Ovary (tissue), 9 donors: ENCODE measurements around the gene DERL3. TPM values are rescaled to one million over a fixed set of nuclear protein-coding genes. Genes with fewer than 3 reads are reported as not detected.

Source experiments
- DNase-seq, 5 donors: peaks; one replicate each; pipeline ENCODE4 v3.0.0-alpha.2; 2019 to 2020
- H3K27ac ChIP-seq, 2 donors: fragments of 200-600 bp; one replicate each; pipeline versions ENCODE4 v1.5.1 to v1.8.0; 2019 to 2022
- H3K27me3 ChIP-seq: fragments of 200-600 bp; one replicate; pipeline ENCODE4 v1.8.0; 2022
- H3K36me3 ChIP-seq: fragments of 200-600 bp; sonication (generic); one replicate; pipeline ENCODE4 v1.5.1; 2019
- H3K4me1 ChIP-seq: one replicate; pipeline ENCODE4 v1.8.1; 2013; ENCODE audit warnings: mild to moderate bottlenecking, moderate library complexity; ENCODE audit not compliant: insufficient read depth
- H3K4me3 ChIP-seq: fragments of 200-600 bp; sonication (generic); one replicate; pipeline ENCODE4 v1.5.1; 2017
- H3K9me3 ChIP-seq, 2 donors: fragments of 200-600 bp in 1 of 2; sonication (generic) in 1 of 2; one replicate each; pipeline versions ENCODE4 v1.5.1 to v1.8.1; 2013 to 2019; ENCODE audit warnings: mild to moderate bottlenecking in 1 of 2, moderate library complexity in 1 of 2
- EP300 ChIP-seq: sonication (generic); formaldehyde crosslinking; IDR thresholded peaks from one replicate; pipeline ENCODE4 v1.6.1; 2017; ENCODE audit warnings: antibody characterized with exemption
- POLR2A ChIP-seq: fragments of 450-650 bp; IDR thresholded peaks from one replicate; pipeline ENCODE4 v1.6.1; 2017; ENCODE audit warnings: antibody characterized with exemption, mild to moderate bottlenecking, moderate library complexity
- WGBS, 3 donors: extraction: QIAGEN DNeasy Blood & Tissue Kit in 1 of 3; methylation state at CpG; one replicate each; pipeline versions ENCODE4 v1.1.5 to v1.1.7; 2013 to 2017; 5-methylcytosine and 5-hydroxymethylcytosine counted together
- intact Hi-C, 4 donors: fragments of 100-400 bp; cut with DNase I; formaldehyde crosslinking; loops; one replicate each; pipeline versions ENCODE4 v1.11.0 to v1.15.1; 2022 to 2023
- polyA plus RNA-seq, 2 donors: library from polyadenylated mRNA; stranded (reverse); fragments of 200-250 nt in 1 of 2; fragments of 350-450 nt in 1 of 2; fragmentation: Illumina TruSeq in 1 of 2; extraction: RNeasy Lipid Tissue Mini Kit (QIAGEN cat#74804) in 1 of 2; gene quantifications; one replicate each; pipeline ENCODE4 v1.2.3, GENCODE V29; 2013 to 2014
- total RNA-seq, 7 donors: library from RNA; depleted of rRNA in 2 of 7; stranded (reverse); fragments of >200 nt in 2 of 7; fragmentation: NEBNext Ultra II Directional in 3 of 7; extraction: Animal tissue kit (Norgen Biotek cat#: 25700) in 3 of 7; gene quantifications; one replicate each; pipeline versions ENCODE4 v1.1.0 to v1.2.4, GENCODE V29; 2016 to 2023
- TF ChIP-seq, protein P1 (sequence below), 3 donors: fragments of 450-650 bp in 2 of 3; fragments of 200-600 bp in 1 of 3; IDR thresholded peaks; one replicate each; pipeline versions ENCODE4 v1.5.1 to v1.8.0; 2016 to 2022; ENCODE audit warnings: antibody characterized with exemption in 3 of 3, mild to moderate bottlenecking in 1 of 3
- donor health status: DM: no; HTN: no; CAD: no; lungs with moderate emphysema.
- donor health status: DM: no; HTN: no; CAD: no.
- donor health status: Bipolar disorder and iron deficiency.
- donor health status: DM: yes; HTN: yes; CAD: no.
- donor health status: DM: no; HTN: no; CAD: no.
- donor health status: DM: yes; HTN: yes; CAD: no.

DERL3 gene
- total and polyA plus RNA-seq, 9 donors = 0.45 to 3.9 (median 1.8) TPM

- Histone ChIP-seq H3K9me3 (no peaks in the 10 kb centered on the region), H3K27me3 (no peaks in the 10 kb centered on the region), H3K4me1 (peaks cover 12% of the 10 kb centered on the region), H3K27ac (no peak overlapping the region), H3K36me3 (no peaks in the 10 kb centered on the region), H3K4me3 (peak overlapping the region; percentile 17)
- 58 to 64% (median 60%) methylated on average over 39 to 41 of the region's 41 CpGs for WGBS, 3 donors
- TF ChIP-seq, protein P1, sequence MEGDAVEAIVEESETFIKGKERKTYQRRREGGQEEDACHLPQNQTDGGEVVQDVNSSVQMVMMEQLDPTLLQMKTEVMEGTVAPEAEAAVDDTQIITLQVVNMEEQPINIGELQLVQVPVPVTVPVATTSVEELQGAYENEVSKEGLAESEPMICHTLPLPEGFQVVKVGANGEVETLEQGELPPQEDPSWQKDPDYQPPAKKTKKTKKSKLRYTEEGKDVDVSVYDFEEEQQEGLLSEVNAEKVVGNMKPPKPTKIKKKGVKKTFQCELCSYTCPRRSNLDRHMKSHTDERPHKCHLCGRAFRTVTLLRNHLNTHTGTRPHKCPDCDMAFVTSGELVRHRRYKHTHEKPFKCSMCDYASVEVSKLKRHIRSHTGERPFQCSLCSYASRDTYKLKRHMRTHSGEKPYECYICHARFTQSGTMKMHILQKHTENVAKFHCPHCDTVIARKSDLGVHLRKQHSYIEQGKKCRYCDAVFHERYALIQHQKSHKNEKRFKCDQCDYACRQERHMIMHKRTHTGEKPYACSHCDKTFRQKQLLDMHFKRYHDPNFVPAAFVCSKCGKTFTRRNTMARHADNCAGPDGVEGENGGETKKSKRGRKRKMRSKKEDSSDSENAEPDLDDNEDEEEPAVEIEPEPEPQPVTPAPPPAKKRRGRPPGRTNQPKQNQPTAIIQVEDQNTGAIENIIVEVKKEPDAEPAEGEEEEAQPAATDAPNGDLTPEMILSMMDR (IDR thresholded peaks at IDR 0.05) = no peak
- TF ChIP-seq EP300 = no peak
- no peak for TF ChIP-seq POLR2A
- peak in 1 of 5 donors; percentile 57 for DNase-seq
- intact Hi-C loops = no loop called here
These were observed 710 bp downstream of the DERL3 start for GRCh38 chr22:23837911-23838680.

DNA sequence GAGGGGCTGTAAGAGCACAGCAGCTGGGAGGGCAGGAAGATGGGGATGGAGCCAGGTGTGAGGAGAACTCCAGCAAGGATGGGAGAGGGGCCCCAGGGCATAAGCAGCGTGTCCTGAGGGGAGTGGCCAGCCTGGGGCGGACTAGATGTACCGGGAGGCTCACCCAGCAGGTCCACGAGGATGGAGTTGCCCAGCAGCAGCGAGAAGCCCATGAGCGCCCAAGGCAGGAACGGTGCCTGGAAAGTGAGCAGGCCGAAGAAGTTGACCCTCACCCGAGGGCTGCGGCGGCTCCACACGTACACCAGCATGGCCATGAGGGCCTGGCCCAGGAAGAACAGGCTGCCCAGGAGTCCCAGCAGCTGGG is 1.3 kb downstream of the DERL3 start:
- Histone ChIP-seq H3K4me3 (no peak overlapping the region), H3K27ac (no peak overlapping the region), H3K27me3 (no peaks in the 10 kb centered on the region), H3K36me3 (no peaks in the 10 kb centered on the region), H3K9me3 (no peaks in the 10 kb centered on the region), H3K4me1 (peaks cover 12% of the 10 kb centered on the region)
- TF ChIP-seq POLR2A (no peak), EP300 (no peak)
- TF ChIP-seq, protein P1 (IDR thresholded peaks at IDR 0.05) = no peak
- intact Hi-C loops = no loop called here
- WGBS, 3 donors = 82 to 89% (median 85%) methylated on average over 12 of the region's 12 CpGs
- DNase-seq = no peak

- DNase-seq = peak in 2 of 5 donors; percentile 16 to 41
- intact Hi-C loops = no loop called here
- no peaks in the 10 kb centered on the region for H3K36me3 ChIP-seq
- H3K4me3 ChIP-seq = no peak overlapping the region
- no peak for TF ChIP-seq EP300
- TF ChIP-seq, protein P1 (IDR thresholded peaks at IDR 0.05) = no peak
- TF ChIP-seq POLR2A = no peak
- H3K27ac ChIP-seq = peak overlapping the region; percentile 4 to 41
- H3K9me3 ChIP-seq = no peaks in the 10 kb centered on the region
- H3K4me1 ChIP-seq = peaks cover 12% of the 10 kb centered on the region
- WGBS, 3 donors = 64 to 75% (median 71%) methylated on average over 12 of the region's 12 CpGs
- H3K27me3 ChIP-seq = no peaks in the 10 kb centered on the region
These were observed 1.9 kb downstream of the DERL3 start for GRCh38 chr22:23836692-23837495.

DNA sequence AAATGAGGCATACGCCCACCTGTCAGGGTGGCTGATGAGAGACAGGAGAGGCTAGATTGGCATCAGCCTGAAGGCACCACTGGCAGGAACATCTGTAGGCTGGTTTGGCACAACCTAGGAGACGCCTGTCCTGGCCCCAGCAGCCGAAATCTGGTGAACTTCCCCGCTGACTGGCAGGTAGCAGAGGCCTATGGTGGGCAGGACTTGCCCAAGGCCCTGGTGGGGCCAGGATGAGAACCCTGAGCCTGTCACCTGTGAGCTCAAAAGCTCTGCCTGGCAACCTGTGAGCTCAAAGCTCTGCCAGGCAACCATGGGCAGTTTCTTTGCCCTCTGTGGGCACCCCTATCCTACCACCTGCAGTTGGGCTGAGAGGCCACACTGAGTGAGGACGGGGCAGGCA is 2.5 kb downstream of the DERL3 start:
- Histone ChIP-seq H3K36me3 (no peaks in the 10 kb centered on the region), H3K9me3 (no peaks in the 10 kb centered on the region), H3K27ac (peak overlapping the region; percentile 4 to 41), H3K4me1 (peaks cover 12% of the 10 kb centered on the region), H3K27me3 (no peaks in the 10 kb centered on the region), H3K4me3 (no peak overlapping the region)
- intact Hi-C loops = no loop called here
- peak in 2 of 5 donors; percentile 20 to 36 for DNase-seq
- WGBS, 3 donors = 92 to 98% (median 96%) methylated on average over 4 to 5 of the region's 5 CpGs
- TF ChIP-seq POLR2A (no peak), EP300 (no peak)
- TF ChIP-seq, protein P1 (IDR thresholded peaks at IDR 0.05) = no peak
